Mucosa of descending colon (tissue), 3 donors: ENCODE measurements around the gene APOA1. TPM values are rescaled to one million over a fixed set of nuclear protein-coding genes. Genes with fewer than 3 reads are reported as not detected.

Source experiments
- ATAC-seq: fragments of 200-7000 bp; cut with Tn5 transposase; one replicate; pipeline ENCODE4 v1.9.1; 2020; ENCODE audit warnings: mild to moderate bottlenecking, moderate library complexity
- DNase-seq, 3 donors: peaks; one replicate each; pipeline ENCODE4 v3.0.0-alpha.2; 2020
- H3K36me3 ChIP-seq: fragments of 200-600 bp; one replicate; pipeline ENCODE4 v1.8.0; 2021; ENCODE audit warnings: low read depth, mild to moderate bottlenecking
- H3K4me1 ChIP-seq: fragments of 200-600 bp; one replicate; pipeline ENCODE4 v1.8.0; 2021; ENCODE audit warnings: low read depth, mild to moderate bottlenecking
- H3K4me3 ChIP-seq: fragments of 200-600 bp; one replicate; pipeline ENCODE4 v1.8.0; 2021; ENCODE audit warnings: mild to moderate bottlenecking
- H3K9me3 ChIP-seq: fragments of 200-600 bp; one replicate; pipeline ENCODE4 v1.8.0; 2021; ENCODE audit warnings: mild to moderate bottlenecking
- CTCF ChIP-seq: fragments of 200-600 bp; IDR thresholded peaks from one replicate; pipeline ENCODE4 v1.8.0; 2022; ENCODE audit warnings: antibody characterized with exemption, mild to moderate bottlenecking
- intact Hi-C, 2 donors: fragments of 100-400 bp; cut with DNase I in 1 of 2; cut with micrococcal nuclease in 1 of 2; formaldehyde crosslinking; loops; one replicate each; pipeline versions ENCODE4 v1.11.0 to v1.11.1; 2022; cut with DNase I, micrococcal nuclease
- total RNA-seq, 3 donors: library from RNA; stranded (reverse); fragmentation: NEBNext Ultra II Directional in 2 of 3; extraction: Animal tissue kit (Norgen Biotek cat#: 25700) in 2 of 3; gene quantifications; one replicate each; pipeline versions ENCODE4 v1.2.1 to v1.2.4, GENCODE V29; 2021 to 2023
- donor health status: DM: no; HTN: no; CAD: no; lungs with moderate emphysema.
- donor health status: DM: no; HTN: no; CAD: no.
- donor health status: DM: no; HTN: yes; CAD: no.

The APOA1 gene
- total RNA-seq, 3 donors from 2014 or later, result 0.31 to 0.46 TPM; not detected in 1

- Histone ChIP-seq H3K4me3 (no peak overlapping the region), H3K36me3 (no peaks in the 10 kb centered on the region), H3K9me3 (no peaks in the 10 kb centered on the region), H3K4me1 (no peaks in the 10 kb centered on the region)
- no peak for TF ChIP-seq CTCF
- intact Hi-C loops, result no loop called here
- ATAC-seq (no peak), DNase-seq (no peak)
Observed at GRCh38 chr11:116869610-116870009, 32.2 kb upstream of the APOA1 start.

GRCh38 chr11:116868066-116868465 lies 30.6 kb upstream of the APOA1 start:
- H3K36me3 ChIP-seq, result no peaks in the 10 kb centered on the region
- H3K4me3 ChIP-seq, result no peak overlapping the region
- no peak for TF ChIP-seq CTCF
- intact Hi-C loops, result no loop called here
- H3K9me3 ChIP-seq, result no peaks in the 10 kb centered on the region
- no peaks in the 10 kb centered on the region for H3K4me1 ChIP-seq
- no peak for DNase-seq
- ATAC-seq, result no peak

- intact Hi-C loops, result no loop called here
- DNase-seq, result no peak
- Histone ChIP-seq H3K9me3 (no peaks in the 10 kb centered on the region), H3K36me3 (no peaks in the 10 kb centered on the region), H3K4me3 (no peak overlapping the region), H3K4me1 (no peaks in the 10 kb centered on the region)
- TF ChIP-seq CTCF, result no peak
- ATAC-seq, result no peak
Observed at GRCh38 chr11:116867619-116868018, 30.2 kb upstream of the APOA1 start.

- Histone ChIP-seq H3K9me3 (no peaks in the 10 kb centered on the region), H3K4me3 (no peak overlapping the region), H3K36me3 (no peaks in the 10 kb centered on the region), H3K4me1 (no peaks in the 10 kb centered on the region)
- intact Hi-C loops, result no loop called here
- ATAC-seq, result no peak
- TF ChIP-seq CTCF, result no peak
- no peak for DNase-seq
Observed at GRCh38 chr11:116866804-116867455, 29.5 kb upstream of the APOA1 start.

- intact Hi-C loops, result no loop called here
- DNase-seq (no peak), ATAC-seq (no peak)
- H3K4me1 ChIP-seq, result no peaks in the 10 kb centered on the region
- no peaks in the 10 kb centered on the region for H3K36me3 ChIP-seq
- H3K4me3 ChIP-seq, result no peak overlapping the region
- no peaks in the 10 kb centered on the region for H3K9me3 ChIP-seq
- no peak for TF ChIP-seq CTCF
Observed at GRCh38 chr11:116865696-116866095, 28.3 kb upstream of the APOA1 start.

GRCh38 chr11:116864531-116864930 lies 27.1 kb upstream of the APOA1 start:
- Histone ChIP-seq H3K9me3 (no peaks in the 10 kb centered on the region), H3K4me1 (no peaks in the 10 kb centered on the region), H3K36me3 (no peaks in the 10 kb centered on the region), H3K4me3 (no peak overlapping the region)
- no peak for TF ChIP-seq CTCF
- DNase-seq (no peak), ATAC-seq (no peak)
- intact Hi-C loops, result no loop called here
